Measurements from ENCODE around the gene MAN1C1. TPM values are rescaled to one million over a fixed set of nuclear protein-coding genes. Genes with fewer than 3 reads are reported as not detected.
"Not testable (repeated sequence)": the region's sequence is repeated elsewhere in the genome, so short reads cannot be mapped to it uniquely, and the experiment has no call there.

MAN1C1 gene
- total and polyA plus RNA-seq, 8 donors = 4.3 to 33.9 (median 6.1) TPM

DNA sequence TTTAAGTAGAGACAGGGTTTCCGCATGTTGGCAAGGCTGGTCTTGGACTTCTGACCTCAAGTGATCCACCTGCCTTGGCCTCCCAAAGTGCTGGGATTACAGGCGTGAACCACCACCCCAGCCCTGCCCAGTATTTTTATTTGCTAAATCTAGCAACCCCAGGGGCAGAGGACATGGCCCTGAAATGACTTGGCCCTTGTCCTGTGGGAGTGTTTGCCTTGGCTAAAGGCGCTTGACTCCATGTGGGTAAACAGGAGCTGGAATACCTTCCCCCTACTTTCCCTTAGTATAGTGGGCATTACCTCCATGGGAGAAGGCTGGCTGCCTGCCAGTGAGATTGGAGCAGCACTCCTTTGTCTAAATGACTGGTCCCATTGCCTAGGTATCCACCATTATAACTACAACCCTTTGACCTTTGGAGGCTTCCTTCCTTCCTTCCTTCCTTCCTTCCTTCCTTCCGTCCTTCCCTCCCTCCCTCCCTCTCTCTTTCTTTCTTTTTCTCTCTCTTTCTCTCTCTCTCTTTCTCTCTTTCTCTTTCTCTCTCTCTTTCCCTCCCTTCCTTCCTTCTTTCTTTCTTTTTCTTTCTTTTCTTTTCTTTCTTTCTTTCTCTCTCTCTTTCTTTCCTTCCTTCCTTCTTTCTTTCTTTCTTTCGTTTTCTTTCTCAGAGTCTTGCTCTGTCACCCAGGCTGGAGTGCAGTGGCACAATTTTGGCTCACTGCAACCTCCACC is 15.5 kb upstream of the MAN1C1 start:
- H3K36me3 ChIP-seq; H3K9me3 ChIP-seq; H3K27me3 ChIP-seq; intact Hi-C loops (cut with DNase I; ENCODE audit: low total_unique reads); H3K4me3 ChIP-seq: not testable (repeated sequence)
- DNase-seq = peak; percentile 63 to 94
- 37 to 65% (median 49%) methylated on average over 5 of the region's 5 CpGs for WGBS, 5 donors
- TF ChIP-seq POLR2AphosphoS5 (IDR thresholded peaks at IDR 0.05) = peak in 1 of 3 donors; percentile 70
- H3K27ac ChIP-seq = peak overlapping the region in 1 of 5 donors; percentile 20
- peaks cover 0 to 12% (median 4%) of the 10 kb centered on the region in 4 donors for H3K4me1 ChIP-seq

DNA sequence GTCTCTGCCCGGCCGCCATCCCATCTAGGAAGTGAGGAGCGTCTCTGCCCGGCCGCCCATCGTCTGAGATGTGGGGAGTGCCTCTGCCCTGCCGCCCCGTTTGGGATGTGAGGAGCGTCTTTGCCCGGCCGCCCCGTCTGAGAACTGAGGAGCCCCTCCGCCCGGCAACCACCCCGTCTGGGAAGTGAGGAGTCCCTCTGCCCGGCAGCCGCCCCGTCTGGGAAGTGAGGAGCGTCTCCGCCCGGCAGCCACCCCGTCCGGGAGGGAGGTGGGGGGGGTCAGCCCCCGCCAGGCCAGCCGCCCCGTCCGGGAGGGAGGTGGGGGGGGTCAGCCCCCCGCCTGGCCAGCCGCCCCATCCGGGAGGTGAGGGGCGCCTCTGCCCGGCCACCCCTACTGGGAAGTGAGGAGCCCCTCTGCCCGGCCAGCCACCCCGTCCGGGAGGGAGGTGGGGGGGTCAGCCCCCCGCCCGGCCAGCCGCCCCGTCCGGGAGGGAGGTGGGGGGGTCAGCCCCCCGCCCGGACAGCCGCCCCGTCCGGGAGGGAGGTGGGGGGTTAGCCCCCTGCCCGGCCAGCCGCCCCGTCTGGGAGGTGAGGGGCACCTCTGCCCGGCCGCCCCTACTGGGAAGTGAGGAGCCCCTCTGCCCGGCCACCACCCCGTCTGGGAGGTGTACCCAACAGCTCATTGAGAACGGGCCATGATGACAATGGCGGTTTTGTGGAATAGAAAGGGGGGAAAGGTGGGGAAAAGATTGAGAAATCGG is 12.6 kb upstream of the MAN1C1 start:
- WGBS, 5 donors = 93 to 96% (median 94%) methylated on average over 8 to 41 of the region's 55 CpGs; no CpG with 5 or more reads in 1 of the 5 donors

DNA sequence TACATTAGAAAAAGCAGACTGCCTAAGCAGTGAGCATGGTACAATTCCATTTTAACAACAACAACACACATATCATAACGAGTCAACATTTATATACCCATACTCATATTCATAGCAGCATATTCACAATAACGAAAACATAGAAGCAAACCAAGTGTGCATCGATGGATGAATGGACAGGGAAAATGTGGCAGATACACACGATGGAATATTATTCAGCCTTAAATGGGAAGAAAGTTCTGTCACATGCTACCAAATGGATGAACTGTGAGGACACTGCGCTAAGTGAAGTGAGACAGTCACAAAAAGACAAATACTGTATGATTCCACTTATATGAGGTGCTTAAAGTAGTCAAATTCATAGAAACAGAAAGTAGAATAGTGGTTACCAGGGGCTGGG is 9.5 kb upstream of the MAN1C1 start:
- Histone ChIP-seq H3K36me3 (no peaks in the 10 kb centered on the region), H3K27ac (no peak overlapping the region), H3K27me3 (no peaks in the 10 kb centered on the region), H3K4me1 (peaks cover 0 to 32% (median 17%) of the 10 kb centered on the region in 4 donors), H3K4me3 (no peak overlapping the region), H3K9me3 (no peaks in the 10 kb centered on the region)
- TF ChIP-seq POLR2A (IDR thresholded peaks at IDR 0.05) (no peak), EP300 (IDR thresholded peaks at IDR 0.05) (no peak), POLR2AphosphoS5 (IDR thresholded peaks at IDR 0.05) (no peak)
- TF ChIP-seq, protein P1, sequence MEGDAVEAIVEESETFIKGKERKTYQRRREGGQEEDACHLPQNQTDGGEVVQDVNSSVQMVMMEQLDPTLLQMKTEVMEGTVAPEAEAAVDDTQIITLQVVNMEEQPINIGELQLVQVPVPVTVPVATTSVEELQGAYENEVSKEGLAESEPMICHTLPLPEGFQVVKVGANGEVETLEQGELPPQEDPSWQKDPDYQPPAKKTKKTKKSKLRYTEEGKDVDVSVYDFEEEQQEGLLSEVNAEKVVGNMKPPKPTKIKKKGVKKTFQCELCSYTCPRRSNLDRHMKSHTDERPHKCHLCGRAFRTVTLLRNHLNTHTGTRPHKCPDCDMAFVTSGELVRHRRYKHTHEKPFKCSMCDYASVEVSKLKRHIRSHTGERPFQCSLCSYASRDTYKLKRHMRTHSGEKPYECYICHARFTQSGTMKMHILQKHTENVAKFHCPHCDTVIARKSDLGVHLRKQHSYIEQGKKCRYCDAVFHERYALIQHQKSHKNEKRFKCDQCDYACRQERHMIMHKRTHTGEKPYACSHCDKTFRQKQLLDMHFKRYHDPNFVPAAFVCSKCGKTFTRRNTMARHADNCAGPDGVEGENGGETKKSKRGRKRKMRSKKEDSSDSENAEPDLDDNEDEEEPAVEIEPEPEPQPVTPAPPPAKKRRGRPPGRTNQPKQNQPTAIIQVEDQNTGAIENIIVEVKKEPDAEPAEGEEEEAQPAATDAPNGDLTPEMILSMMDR (IDR thresholded peaks at IDR 0.05) = no peak
- 92 to 96% (median 95%) methylated on average over 5 of the region's 5 CpGs for WGBS, 5 donors
- DNase-seq = no peak
- intact Hi-C loops (cut with DNase I; ENCODE audit: low total_unique reads) = no loop called here

More for the DNA sequence above, 12.6 kb upstream of the MAN1C1 start:
- intact Hi-C loops (cut with DNase I; ENCODE audit: low total_unique reads); H3K4me3 ChIP-seq; H3K27me3 ChIP-seq; H3K27ac ChIP-seq; DNase-seq; H3K9me3 ChIP-seq; H3K36me3 ChIP-seq: not testable (repeated sequence)
- peaks cover 4 to 20% (median 8%) of the 10 kb centered on the region in 4 donors for H3K4me1 ChIP-seq

DNA sequence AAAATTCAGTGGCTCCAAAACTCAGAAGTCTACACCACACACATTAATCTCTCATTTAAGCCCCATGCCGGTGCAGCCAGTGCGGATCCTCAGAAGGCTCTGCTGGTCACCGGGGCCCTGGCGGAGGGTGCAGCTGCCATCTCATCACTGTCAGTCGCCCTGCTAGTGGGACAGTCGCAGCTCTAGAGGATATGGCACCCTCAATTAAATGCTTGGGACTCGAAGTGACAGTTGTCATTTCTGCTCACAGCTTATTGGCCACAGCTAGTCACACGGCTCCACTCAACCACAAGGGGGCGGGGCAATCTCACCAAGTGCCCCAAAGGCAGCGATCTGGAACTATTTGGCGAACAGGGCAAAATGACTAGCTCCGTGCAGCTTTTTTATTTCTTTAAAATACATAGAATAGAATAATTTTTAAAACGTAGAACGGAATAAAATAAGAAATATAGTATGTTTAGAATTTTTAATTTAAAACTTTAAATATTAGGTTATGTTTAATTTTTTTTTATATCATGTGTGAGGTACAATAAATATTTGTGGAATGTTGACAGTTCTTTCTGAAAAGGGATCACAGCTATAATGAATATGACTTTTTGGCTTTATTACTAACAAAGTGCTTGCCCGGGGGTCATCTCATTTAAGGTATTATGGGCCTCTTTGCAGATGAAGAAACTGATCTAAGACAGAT is 8.0 kb upstream of the MAN1C1 start:
- intact Hi-C loops (cut with DNase I; ENCODE audit: low total_unique reads) = no loop called here
- no peak overlapping the region for H3K4me3 ChIP-seq
- no peaks in the 10 kb centered on the region for H3K27me3 ChIP-seq
- DNase-seq = peak; percentile 91 to 93
- no peaks in the 10 kb centered on the region for H3K9me3 ChIP-seq
- H3K27ac ChIP-seq = no peak overlapping the region
- TF ChIP-seq, protein P1 (IDR thresholded peaks at IDR 0.05) = peak in 6 of 7 experiments; percentile 11 to 87 (median 66)
- TF ChIP-seq POLR2A (IDR thresholded peaks at IDR 0.05) (no peak), POLR2AphosphoS5 (IDR thresholded peaks at IDR 0.05) (peak in 2 of 3 donors; percentile 35 to 38), EP300 (IDR thresholded peaks at IDR 0.05) (no peak)
- H3K4me1 ChIP-seq = peaks cover 0 to 32% (median 17%) of the 10 kb centered on the region in 4 donors
- H3K36me3 ChIP-seq = no peaks in the 10 kb centered on the region
- WGBS, 5 donors = 15 to 24% (median 21%) methylated on average over 14 to 15 of the region's 15 CpGs

DNA sequence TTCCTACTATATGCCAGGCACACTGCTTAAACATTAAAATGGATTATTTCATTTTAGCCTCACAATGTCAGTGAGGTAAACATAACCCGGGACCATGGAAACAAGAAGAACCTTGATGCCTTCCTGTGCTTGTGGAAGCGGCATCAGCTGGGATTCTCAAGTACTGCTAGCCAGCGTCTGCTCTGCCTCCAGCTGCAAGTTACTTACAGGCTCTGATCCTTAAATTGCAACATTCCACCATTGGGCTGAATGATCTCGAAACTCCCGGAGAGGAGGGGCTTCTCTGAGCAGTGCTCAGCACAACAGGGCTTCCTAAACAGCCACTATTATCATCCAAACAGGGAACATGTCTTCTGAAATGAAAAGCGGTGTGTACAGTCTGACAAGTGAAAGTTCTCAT is 6.7 kb upstream of the MAN1C1 start:
- intact Hi-C loops (cut with DNase I; ENCODE audit: low total_unique reads) = loop anchor here (5.0 kb wide), 1 partner anchor 197 kb away; no protein-coding TSS in a partner anchor
- peak in 1 of 2 donors; percentile 56 for DNase-seq
- H3K36me3 ChIP-seq = no peaks in the 10 kb centered on the region
- H3K27me3 ChIP-seq = no peaks in the 10 kb centered on the region
- TF ChIP-seq, protein P1 (IDR thresholded peaks at IDR 0.05) = no peak
- TF ChIP-seq POLR2AphosphoS5 (IDR thresholded peaks at IDR 0.05) (no peak), EP300 (IDR thresholded peaks at IDR 0.05) (no peak), POLR2A (IDR thresholded peaks at IDR 0.05) (no peak)
- H3K9me3 ChIP-seq = no peaks in the 10 kb centered on the region
- H3K4me1 ChIP-seq = peaks cover 2 to 35% (median 19%) of the 10 kb centered on the region in 4 donors
- 41 to 67% (median 58%) methylated on average over 6 of the region's 6 CpGs for WGBS, 5 donors
- H3K27ac ChIP-seq = peak overlapping the region in 1 of 5 donors; percentile 60
- no peak overlapping the region for H3K4me3 ChIP-seq
